Trophoblast cell (in vitro differentiated cells and primary cell): ENCODE data around the gene HMX1.
A peak's percentile ranks its signal among the peaks of the same experiment; 100 is the strongest.

Source experiments
- DNase-seq, 2 donors: peaks; one replicate each; pipeline ENCODE4 v3.0.0-alpha.2; 2016
- H2AFZ ChIP-seq: 2 replicates; pipeline ENCODE4 v1.6.1; 2013; ENCODE audit warnings: low read length, moderate library complexity, mild to moderate bottlenecking; ENCODE audit not compliant: insufficient read depth, poor library complexity
- H2AK5ac ChIP-seq: 2 replicates; pipeline ENCODE4 v1.6.1; 2013; ENCODE audit warnings: mild to moderate bottlenecking, low read length
- H2BK120ac ChIP-seq: 2 replicates; pipeline ENCODE4 v1.6.1; 2013; ENCODE audit warnings: low read length, mild to moderate bottlenecking, moderate library complexity; ENCODE audit not compliant: insufficient read depth, poor library complexity
- H2BK12ac ChIP-seq: 2 replicates; pipeline ENCODE4 v1.6.1; 2013; ENCODE audit warnings: mild to moderate bottlenecking, low read length, moderate library complexity
- H2BK5ac ChIP-seq: 2 replicates; pipeline ENCODE4 v1.6.1; 2013; ENCODE audit warnings: low read length, low read depth, moderate library complexity, mild to moderate bottlenecking; ENCODE audit not compliant: poor library complexity
- H3K14ac ChIP-seq: 2 replicates; pipeline ENCODE4 v1.6.1; 2013; ENCODE audit warnings: mild to moderate bottlenecking, low read length
- H3K18ac ChIP-seq: 2 replicates; pipeline ENCODE4 v1.6.1; 2013; ENCODE audit warnings: mild to moderate bottlenecking, low read length
- H3K23ac ChIP-seq: 2 replicates; pipeline ENCODE4 v1.6.1; 2013; ENCODE audit warnings: low read length
- H3K27ac ChIP-seq: 2 replicates; pipeline ENCODE4 v1.5.1; 2013; ENCODE audit warnings: low read depth, mild to moderate bottlenecking, inconsistent platforms, low read length, moderate library complexity
- H3K27me3 ChIP-seq: 2 replicates; pipeline ENCODE4 v1.6.1; 2013; ENCODE audit warnings: inconsistent platforms, mild to moderate bottlenecking, low read length, moderate library complexity; ENCODE audit not compliant: insufficient read depth
- H3K36me3 ChIP-seq, 2 experiments: 1 replicate in 1 of 2; 2 replicates in 1 of 2; pipeline ENCODE4 v1.6.1; 2013; ENCODE audit warnings: low read length in 2 of 2, mild to moderate bottlenecking in 2 of 2, moderate library complexity in 1 of 2; ENCODE audit not compliant: insufficient read depth in 2 of 2, control insufficient read depth in 1 of 2
- H3K4ac ChIP-seq: 2 replicates; pipeline ENCODE4 v1.6.1; 2013; ENCODE audit warnings: low read depth, mild to moderate bottlenecking, low read length, moderate library complexity
- H3K4me1 ChIP-seq, 2 experiments: 1 replicate in 1 of 2; 2 replicates in 1 of 2; pipeline ENCODE4 v1.6.1; 2013; ENCODE audit warnings: low read length in 2 of 2, mild to moderate bottlenecking in 2 of 2, moderate library complexity in 1 of 2; ENCODE audit not compliant: insufficient read depth in 2 of 2, control insufficient read depth in 1 of 2
- H3K4me2 ChIP-seq: 2 replicates; pipeline ENCODE4 v1.6.1; 2013; ENCODE audit warnings: inconsistent platforms, mild to moderate bottlenecking, low read length, moderate library complexity
- H3K4me3 ChIP-seq: 2 replicates; pipeline ENCODE4 v1.5.1; 2013; ENCODE audit warnings: mild to moderate bottlenecking, low read depth, low read length, inconsistent platforms
- H3K79me1 ChIP-seq: one replicate; pipeline ENCODE4 v1.6.1; 2013; ENCODE audit warnings: low read length
- H3K79me2 ChIP-seq: 2 replicates; pipeline ENCODE4 v1.6.1; 2013; ENCODE audit warnings: low read length, mild to moderate bottlenecking; ENCODE audit not compliant: control insufficient read depth, insufficient read depth, poor library complexity
- H3K9ac ChIP-seq: 2 replicates; pipeline ENCODE4 v1.6.1; 2013; ENCODE audit warnings: mild to moderate bottlenecking, low read length
- H3K9me3 ChIP-seq: 2 replicates; pipeline ENCODE4 v1.6.1; 2013; ENCODE audit warnings: low read depth, mild to moderate bottlenecking, control low read depth, inconsistent platforms, low read length; ENCODE audit not compliant: insufficient read depth
- H4K12ac ChIP-seq: 2 replicates; pipeline ENCODE4 v1.6.1; 2013; ENCODE audit warnings: low read depth, mild to moderate bottlenecking, low read length, moderate library complexity
- H4K8ac ChIP-seq: 2 replicates; pipeline ENCODE4 v1.6.1; 2013; ENCODE audit warnings: low read depth, mild to moderate bottlenecking, low read length, moderate library complexity
- H4K91ac ChIP-seq: one replicate; pipeline ENCODE4 v1.6.1; 2013; ENCODE audit warnings: low read depth, mild to moderate bottlenecking, low read length, moderate library complexity
- WGBS: extraction: QIAGEN DNeasy Blood & Tissue Kit; methylation state at CpG from one replicate; pipeline ENCODE4 v1.1.7; 2013; ENCODE audit warnings: missing lambda C conversion rate; ENCODE audit not compliant: insufficient read length, insufficient coverage; ENCODE audit errors: extremely low coverage; 5-methylcytosine and 5-hydroxymethylcytosine counted together

Gene HMX1

DNA sequence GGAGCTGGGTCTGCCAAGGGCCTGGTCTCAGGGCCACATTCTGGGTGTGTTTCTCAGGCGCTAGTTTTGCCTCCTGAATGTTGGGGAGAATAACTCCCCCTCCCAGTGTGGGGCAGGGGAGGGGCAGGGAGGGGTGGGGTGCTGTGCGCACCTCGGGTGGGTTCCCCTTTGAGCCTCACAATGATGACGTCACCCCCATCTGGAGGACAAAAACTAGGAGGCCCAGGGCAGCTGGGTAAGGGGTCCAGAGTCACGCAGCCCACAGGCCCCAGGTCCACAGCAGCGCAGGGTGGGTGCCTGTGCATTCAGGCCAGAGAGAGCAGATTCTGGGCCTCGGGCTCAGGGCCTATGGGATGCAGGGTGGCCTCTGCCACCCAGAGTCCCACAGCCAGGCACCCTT lies 23.7 kb upstream of the HMX1 start:
- H3K4me3 ChIP-seq, result no peak overlapping the region
- H4K8ac ChIP-seq, result no peak overlapping the region
- H3K79me2 ChIP-seq, result no peaks in the 10 kb centered on the region
- H3K18ac ChIP-seq, result no peak overlapping the region
- H3K27me3 ChIP-seq, result peaks cover 53% of the 10 kb centered on the region
- no peak overlapping the region for H3K23ac ChIP-seq
- H2BK12ac ChIP-seq, result no peak overlapping the region
- no peaks in the 10 kb centered on the region for H3K36me3 ChIP-seq
- no peak overlapping the region for H4K91ac ChIP-seq
- H2BK120ac ChIP-seq, result no peak overlapping the region
- peaks cover 0 to 3% of the 10 kb centered on the region in 2 experiments for H3K4me1 ChIP-seq
- no peak overlapping the region for H3K9ac ChIP-seq
- no peak overlapping the region for H3K27ac ChIP-seq
- DNase-seq, result no peak
- H3K4me2 ChIP-seq, result no peak overlapping the region
- no peak overlapping the region for H2BK5ac ChIP-seq
- H2AFZ ChIP-seq, result no peak overlapping the region
- H4K12ac ChIP-seq, result no peak overlapping the region
- H3K14ac ChIP-seq, result no peak overlapping the region
- H3K79me1 ChIP-seq, result no peaks in the 10 kb centered on the region
- no peak overlapping the region for H2AK5ac ChIP-seq
- H3K4ac ChIP-seq, result no peak overlapping the region
- no CpG with 5 or more reads among the region's 7 CpGs for whole genome bisulfite sequencing
- H3K9me3 ChIP-seq, result peaks cover 10% of the 10 kb centered on the region

DNA sequence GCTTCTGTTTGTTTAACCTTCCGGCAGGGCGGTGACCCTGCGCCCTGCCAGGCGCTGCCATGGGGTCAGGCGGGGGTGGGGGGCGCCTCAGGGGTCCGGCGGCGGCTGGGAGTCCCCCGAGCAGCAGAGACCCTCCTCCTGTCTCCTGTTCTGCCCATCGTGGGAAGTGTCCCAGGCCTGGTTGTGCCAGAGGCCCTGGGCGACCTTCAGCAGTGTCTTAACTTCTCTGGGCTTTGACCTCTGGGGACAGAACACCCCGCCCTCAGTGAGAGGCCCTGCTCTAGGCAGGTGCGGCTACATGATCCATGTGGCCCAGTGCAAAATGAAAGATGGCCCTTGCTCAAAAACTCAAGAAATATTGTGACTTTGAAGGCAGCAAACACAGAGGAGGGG lies 22.8 kb upstream of the HMX1 start:
- no CpG with 5 or more reads among the region's 14 CpGs for WGBS
- H3K9ac ChIP-seq, result no peak overlapping the region
- H3K23ac ChIP-seq, result no peak overlapping the region
- no peak overlapping the region for H3K14ac ChIP-seq
- no peak overlapping the region for H2AK5ac ChIP-seq
- peaks cover 0 to 3% of the 10 kb centered on the region in 2 experiments for H3K4me1 ChIP-seq
- no peak overlapping the region for H3K4me3 ChIP-seq
- DNase-seq, result no peak
- H3K79me1 ChIP-seq, result no peaks in the 10 kb centered on the region
- H3K27ac ChIP-seq, result no peak overlapping the region
- no peak overlapping the region for H2BK120ac ChIP-seq
- peaks cover 4% of the 10 kb centered on the region for H3K9me3 ChIP-seq
- H3K18ac ChIP-seq, result no peak overlapping the region
- peaks cover 58% of the 10 kb centered on the region for H3K27me3 ChIP-seq
- no peak overlapping the region for H2AFZ ChIP-seq
- H4K12ac ChIP-seq, result no peak overlapping the region
- no peak overlapping the region for H2BK5ac ChIP-seq
- no peak overlapping the region for H4K8ac ChIP-seq
- H2BK12ac ChIP-seq, result no peak overlapping the region
- H3K4ac ChIP-seq, result no peak overlapping the region
- H4K91ac ChIP-seq, result no peak overlapping the region
- peak overlapping the region; percentile 46 for H3K4me2 ChIP-seq
- no peaks in the 10 kb centered on the region for H3K36me3 ChIP-seq
- H3K79me2 ChIP-seq, result no peaks in the 10 kb centered on the region

- Histone ChIP-seq H3K27me3 (peaks cover 64% of the 10 kb centered on the region), H2BK5ac (no peak overlapping the region), H3K14ac (no peak overlapping the region), H3K18ac (no peak overlapping the region), H3K9ac (no peak overlapping the region), H3K4me3 (no peak overlapping the region), H2AFZ (no peak overlapping the region), H3K4me1 (peaks cover 0 to 3% of the 10 kb centered on the region in 2 experiments), H4K12ac (no peak overlapping the region), H4K8ac (no peak overlapping the region), H3K36me3 (no peaks in the 10 kb centered on the region), H2AK5ac (no peak overlapping the region), H3K9me3 (peaks cover 4% of the 10 kb centered on the region), H2BK12ac (no peak overlapping the region), H3K4ac (no peak overlapping the region), H3K23ac (no peak overlapping the region), H4K91ac (no peak overlapping the region), H3K79me2 (no peaks in the 10 kb centered on the region), H3K79me1 (no peaks in the 10 kb centered on the region), H3K27ac (no peak overlapping the region), H2BK120ac (no peak overlapping the region), H3K4me2 (peak overlapping the region; percentile 46)
- no peak for DNase-seq
- WGBS, result no CpG with 5 or more reads among the region's 68 CpGs
Observed at GRCh38 chr4:8893624-8894423, 22.2 kb upstream of the HMX1 start.

GRCh38 chr4:8893227-8893623 lies 21.6 kb upstream of the HMX1 start:
- Histone ChIP-seq H3K9ac (no peak overlapping the region), H3K4ac (no peak overlapping the region), H3K36me3 (no peaks in the 10 kb centered on the region), H3K23ac (no peak overlapping the region), H4K8ac (no peak overlapping the region), H3K4me1 (peaks cover 0 to 3% of the 10 kb centered on the region in 2 experiments), H3K79me1 (no peaks in the 10 kb centered on the region), H3K4me3 (no peak overlapping the region), H3K18ac (no peak overlapping the region), H3K27ac (no peak overlapping the region), H2BK12ac (no peak overlapping the region), H3K79me2 (no peaks in the 10 kb centered on the region), H4K12ac (no peak overlapping the region), H2AFZ (no peak overlapping the region), H2BK120ac (no peak overlapping the region), H2AK5ac (no peak overlapping the region), H3K27me3 (peaks cover 70% of the 10 kb centered on the region), H3K4me2 (peak overlapping the region; percentile 46), H3K9me3 (peaks cover 4% of the 10 kb centered on the region), H3K14ac (no peak overlapping the region), H4K91ac (no peak overlapping the region), H2BK5ac (no peak overlapping the region)
- no CpG with 5 or more reads among the region's 41 CpGs for WGBS
- DNase-seq, result no peak
